ENCODE results near the gene SLC23A2.

The SLC23A2 gene

GRCh38 chr20:4894409-4894808 lies 106.9 kb downstream of the SLC23A2 start:
- no peak for TF ChIP-seq CTCF (IDR thresholded peaks at IDR 0.05; ENCODE audit: borderline replicate concordance, insufficient read depth, low read depth, low read length)
- H3K4me3 ChIP-seq (ENCODE audit: low read depth, low read length) = no peak overlapping the region

GRCh38 chr20:4893709-4894108 lies 107.6 kb downstream of the SLC23A2 start:
- TF ChIP-seq CTCF (IDR thresholded peaks at IDR 0.05; ENCODE audit: borderline replicate concordance, insufficient read depth, low read depth, low read length) = no peak
- no peak overlapping the region for H3K4me3 ChIP-seq (ENCODE audit: low read depth, low read length)

- no peak overlapping the region for H3K4me3 ChIP-seq (ENCODE audit: low read depth, low read length)
- no peak for TF ChIP-seq CTCF (IDR thresholded peaks at IDR 0.05; ENCODE audit: borderline replicate concordance, insufficient read depth, low read depth, low read length)
Measured at GRCh38 chr20:4891997-4892396, 109.3 kb downstream of the SLC23A2 start.

- no peak overlapping the region for H3K4me3 ChIP-seq (ENCODE audit: low read depth, low read length)
Measured at GRCh38 chr20:4891190-4891763, 110.0 kb downstream of the SLC23A2 start.

GRCh38 chr20:4889446-4889845 lies 111.9 kb downstream of the SLC23A2 start:
- no peak for TF ChIP-seq CTCF (IDR thresholded peaks at IDR 0.05; ENCODE audit: borderline replicate concordance, insufficient read depth, low read depth, low read length)

More at GRCh38 chr20:4891190-4891763, 110.0 kb downstream of the SLC23A2 start:
- no peak for TF ChIP-seq CTCF (IDR thresholded peaks at IDR 0.05; ENCODE audit: borderline replicate concordance, insufficient read depth, low read depth, low read length)

GRCh38 chr20:4887586-4887985 lies 113.7 kb downstream of the SLC23A2 start:
- TF ChIP-seq CTCF (IDR thresholded peaks at IDR 0.05; ENCODE audit: borderline replicate concordance, insufficient read depth, low read depth, low read length) = no peak
- no peak overlapping the region for H3K4me3 ChIP-seq (ENCODE audit: low read depth, low read length)

More at GRCh38 chr20:4889446-4889845, 111.9 kb downstream of the SLC23A2 start:
- no peak overlapping the region for H3K4me3 ChIP-seq (ENCODE audit: low read depth, low read length)

- TF ChIP-seq CTCF (IDR thresholded peaks at IDR 0.05; ENCODE audit: borderline replicate concordance, insufficient read depth, low read depth, low read length) = no peak
- no peak overlapping the region for H3K4me3 ChIP-seq (ENCODE audit: low read depth, low read length)
Measured at GRCh38 chr20:4886771-4887527, 114.4 kb downstream of the SLC23A2 start.
